CD4-positive, alpha-beta T cell (primary cell): ENCODE results near the gene TRMT10B. TPM values are rescaled to one million over a fixed set of nuclear protein-coding genes. Genes with fewer than 3 reads are reported as not detected.
"Not testable (repeated sequence)": the region's sequence is repeated elsewhere in the genome, so short reads cannot be mapped to it uniquely, and the experiment has no call there.

Source experiments
- ATAC-seq: fragments of 200-7000 bp; cut with Tn5 transposase; one replicate; pipeline ENCODE4 v1.10.0; 2022; ENCODE audit warnings: mild to moderate bottlenecking; ENCODE audit not compliant: poor library complexity
- CTCF ChIA-PET: fragments of 350-600 bp; sonication (Branson Sonifier 250); formaldehyde crosslinking; loops from one replicate; lab custom pipeline; 2021; ENCODE audit warnings: antibody characterized with exemption, inconsistent platforms; lab: Charles Lee
- POLR2A ChIA-PET: fragments of 350-600 bp; sonication (Branson Sonifier 250); formaldehyde crosslinking; loops from one replicate; lab custom pipeline; 2021; ENCODE audit warnings: antibody characterized with exemption, inconsistent platforms; lab: Charles Lee
- DNase-seq, 14 experiments: peaks; one replicate each; pipeline ENCODE4 v3.0.0-alpha.2; 2013 to 2020; ENCODE audit warnings: mixed read lengths in 2 of 14
- H3K27ac ChIP-seq, 2 donors: one replicate each; pipeline versions ENCODE4 v1.5.1 to v1.7.0; 2013; ENCODE audit warnings: low read length in 2 of 2, low read depth in 1 of 2, mild to moderate bottlenecking in 1 of 2
- H3K27me3 ChIP-seq, 2 experiments: 1 replicate in 1 of 2; 2 replicates in 1 of 2; pipeline versions ENCODE4 v1.6.1 to v1.7.0; 2013; ENCODE audit warnings: low read length in 2 of 2, control low read depth in 1 of 2, mild to moderate bottlenecking in 1 of 2, moderate library complexity in 1 of 2; ENCODE audit not compliant: insufficient read depth in 2 of 2, control insufficient read depth in 1 of 2
- H3K36me3 ChIP-seq: one replicate; pipeline ENCODE4 v1.6.1; 2013; ENCODE audit warnings: low read length, control low read depth; ENCODE audit not compliant: insufficient read depth
- H3K4me1 ChIP-seq: one replicate; pipeline ENCODE4 v1.6.1; 2013; ENCODE audit warnings: low read length, control low read depth; ENCODE audit not compliant: insufficient read depth
- H3K4me3 ChIP-seq: one replicate; pipeline ENCODE4 v1.5.1; 2013; ENCODE audit warnings: mild to moderate bottlenecking, low read length, moderate library complexity
- H3K9me3 ChIP-seq, 2 experiments: 1 replicate in 1 of 2; 2 replicates in 1 of 2; pipeline versions ENCODE4 v1.6.1 to v1.7.0; 2013; ENCODE audit warnings: low read length in 2 of 2, mild to moderate bottlenecking in 2 of 2, control low read depth in 1 of 2, moderate library complexity in 1 of 2; ENCODE audit not compliant: control insufficient read depth in 1 of 2, insufficient read depth in 1 of 2
- H3K27ac Mint-ChIP-seq: one replicate; pipeline ENCODE4 v1.8.0; 2020; ENCODE audit warnings: mixed read lengths
- H3K27me3 Mint-ChIP-seq: one replicate; pipeline ENCODE4 v1.8.0; 2021; ENCODE audit warnings: mixed read lengths
- H3K36me3 Mint-ChIP-seq: one replicate; pipeline ENCODE4 v1.8.0; 2021; ENCODE audit warnings: low read depth, mixed read lengths
- H3K4me1 Mint-ChIP-seq: one replicate; pipeline ENCODE4 v1.8.0; 2021; ENCODE audit warnings: low read depth, mixed read lengths
- H3K4me3 Mint-ChIP-seq: one replicate; pipeline ENCODE4 v1.8.0; 2020; ENCODE audit warnings: mild to moderate bottlenecking, mixed read lengths
- H3K9me3 Mint-ChIP-seq: one replicate; pipeline ENCODE4 v1.8.0; 2020; ENCODE audit warnings: mixed read lengths
- CTCF ChIP-seq: fragments of 200-600 bp; IDR thresholded peaks from one replicate; pipeline ENCODE4 v1.8.0; 2022; ENCODE audit warnings: antibody characterized with exemption, mild to moderate bottlenecking
- intact Hi-C, 2 experiments: fragments of 100-400 bp; cut with DNase I in 1 of 2; cut with micrococcal nuclease in 1 of 2; formaldehyde crosslinking; loops; one replicate each; pipeline versions ENCODE4 v1.15.1 to v1.9.0; 2023 to 2025; cut with DNase I, micrococcal nuclease
- total RNA-seq, 174 experiments: library from RNA in 2 of 174; stranded (reverse) in 2 of 174; gene quantifications; one replicate each; pipeline ENCODE4 v1.2.3 and lab custom pipeline; 2021 to 2026

Gene TRMT10B
- total RNA-seq, 2 experiments from 2014 or later, result 6.6 to 8.3 TPM

- no peak for TF ChIP-seq CTCF
Observed at GRCh38 chr9:37751186-37751585, 2.4 kb upstream of the TRMT10B start.

GRCh38 chr9:37751704-37752103 lies 1.9 kb upstream of the TRMT10B start:
- ATAC-seq, H3K9me3 Mint-ChIP-seq, H3K27ac ChIP-seq, H3K4me3 ChIP-seq, H3K27me3 Mint-ChIP-seq, DNase-seq, H3K27ac Mint-ChIP-seq, POLR2A ChIA-PET, CTCF ChIA-PET, H3K4me3 Mint-ChIP-seq, H3K9me3 ChIP-seq, H3K27me3 ChIP-seq, H3K36me3 ChIP-seq, H3K36me3 Mint-ChIP-seq: not testable (repeated sequence)
- H3K4me1 Mint-ChIP-seq, result peaks cover 30% of the 10 kb centered on the region
- intact Hi-C loops, result loop anchor here in 1 of 2 experiments (5.0 kb wide), 2 partner anchors 269 to 284 kb away; partner anchors contain the start of gene ZBTB5
- peaks cover 18% of the 10 kb centered on the region for H3K4me1 ChIP-seq

More at GRCh38 chr9:37751186-37751585, 2.4 kb upstream of the TRMT10B start:
- no peaks in the 10 kb centered on the region for H3K36me3 ChIP-seq
- H3K27ac Mint-ChIP-seq, result peak overlapping the region; percentile 15
- peaks cover 30% of the 10 kb centered on the region for H3K4me1 Mint-ChIP-seq
- H3K9me3 Mint-ChIP-seq, result no peaks in the 10 kb centered on the region
- no peak for ATAC-seq
- H3K9me3 ChIP-seq, result no peaks in the 10 kb centered on the region
- peaks cover 18% of the 10 kb centered on the region for H3K4me1 ChIP-seq
- H3K4me3 Mint-ChIP-seq, result peak overlapping the region; percentile 64
- H3K36me3 Mint-ChIP-seq, result peaks cover 9% of the 10 kb centered on the region
- no peak overlapping the region for H3K4me3 ChIP-seq
- H3K27me3 Mint-ChIP-seq, result no peaks in the 10 kb centered on the region
- H3K27ac ChIP-seq, result no peak overlapping the region
- intact Hi-C loops, result loop anchor here in 1 of 2 experiments (5.0 kb wide), 2 partner anchors 269 to 284 kb away; partner anchors contain the start of gene ZBTB5
- ChIA-PET CTCF (no interaction called here), POLR2A (no interaction called here)
- H3K27me3 ChIP-seq, result no peaks in the 10 kb centered on the region
- DNase-seq, result no peak

DNA sequence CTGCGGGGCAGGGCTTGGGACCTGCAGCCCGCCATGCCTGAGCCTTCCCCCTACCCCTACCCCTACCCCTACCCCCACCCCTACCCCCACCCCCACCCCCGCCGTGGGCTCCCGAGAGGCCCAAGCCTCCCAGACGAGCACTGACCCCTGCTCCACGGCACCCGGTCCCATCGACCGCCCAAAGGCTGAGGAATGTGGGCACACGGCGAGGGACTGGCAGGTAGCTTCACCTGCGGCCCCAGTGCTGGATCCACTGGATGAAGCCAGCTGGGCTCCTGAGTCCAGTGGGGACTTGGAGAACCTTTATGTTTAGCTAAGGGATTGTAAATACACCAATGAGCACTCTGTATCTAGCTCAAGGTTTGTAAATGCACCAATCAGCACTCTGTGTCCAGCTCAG lies 1.5 kb upstream of the TRMT10B start:
- H3K27me3 ChIP-seq, H3K27me3 Mint-ChIP-seq, H3K4me3 ChIP-seq, ATAC-seq, H3K36me3 Mint-ChIP-seq, H3K27ac ChIP-seq, H3K9me3 ChIP-seq, H3K4me3 Mint-ChIP-seq, DNase-seq, H3K9me3 Mint-ChIP-seq, H3K36me3 ChIP-seq, POLR2A ChIA-PET, CTCF ChIA-PET: not testable (repeated sequence)
- H3K4me1 ChIP-seq, result peaks cover 18% of the 10 kb centered on the region
- intact Hi-C loops, result loop anchor here in 1 of 2 experiments (5.0 kb wide), 2 partner anchors 270 to 285 kb away; partner anchors contain the start of gene ZBTB5
- peak overlapping the region; percentile 88 for H3K27ac Mint-ChIP-seq
- H3K4me1 Mint-ChIP-seq, result peaks cover 31% of the 10 kb centered on the region

- Mint-ChIP-seq H3K9me3 (no peaks in the 10 kb centered on the region), H3K4me1 (peaks cover 33% of the 10 kb centered on the region), H3K27ac (peak overlapping the region; percentile 88), H3K4me3 (peak overlapping the region; percentile 93), H3K36me3 (peaks cover 13% of the 10 kb centered on the region), H3K27me3 (no peaks in the 10 kb centered on the region)
- Histone ChIP-seq H3K4me3 (peak overlapping the region; percentile 97), H3K27me3 (no peaks in the 10 kb centered on the region), H3K4me1 (peaks cover 18% of the 10 kb centered on the region), H3K9me3 (no peaks in the 10 kb centered on the region), H3K27ac (peak overlapping the region in 1 of 2 donors; percentile 78), H3K36me3 (no peaks in the 10 kb centered on the region)
- ChIA-PET POLR2A (no interaction called here), CTCF (interaction anchor here (1.2 kb wide), 1 partner anchor 48 kb away, joined by 3 read pairs; the partner anchor contains the start of gene DCAF10)
- intact Hi-C loops, result loop anchor here (1.0 to 5.0 kb wide), 4 partner anchors 47 to 286 kb away; partner anchors contain the start of genes DCAF10 (in 1 of the 2) and ZBTB5 (in 1 of the 2)
- DNase-seq (peak in 1 of 14 experiments; percentile 7), ATAC-seq (no peak)
- TF ChIP-seq CTCF, result no peak
Observed at GRCh38 chr9:37752642-37753488, 740 bp upstream of the TRMT10B start.
